ENCODE data around the gene MDFI. TPM values are rescaled to one million over a fixed set of nuclear protein-coding genes. Genes with fewer than 3 reads are reported as not detected.

MDFI gene
- total RNA-seq, 1 donor from 2014 or later: 11.0 TPM

- Histone ChIP-seq H3K36me3 (peaks cover 29% of the 10 kb centered on the region), H3K4me3 (no peak overlapping the region), H3K9me3 (no peaks in the 10 kb centered on the region), H3K27me3 (no peaks in the 10 kb centered on the region), H3K4me1 (no peaks in the 10 kb centered on the region), H3K27ac (no peak overlapping the region)
- DNase-seq (no peak), ATAC-seq (no peak)
- intact Hi-C loops (cut with DNase I): loop anchor here (10.0 kb wide), 2 partner anchors 131 to 171 kb away; no protein-coding TSS in a partner anchor
- no peak for TF ChIP-seq CTCF (IDR thresholded peaks at IDR 0.05)
Observed at GRCh38 chr6:41596096-41596685, 42.1 kb upstream of the MDFI start.

GRCh38 chr6:41596807-41597206 is 41.5 kb upstream of the MDFI start:
- DNase-seq (no peak), ATAC-seq (no peak)
- Histone ChIP-seq H3K27ac (no peak overlapping the region), H3K27me3 (no peaks in the 10 kb centered on the region), H3K4me3 (no peak overlapping the region), H3K9me3 (no peaks in the 10 kb centered on the region), H3K4me1 (no peaks in the 10 kb centered on the region), H3K36me3 (peaks cover 24% of the 10 kb centered on the region)
- TF ChIP-seq CTCF (IDR thresholded peaks at IDR 0.05): no peak
- intact Hi-C loops (cut with DNase I): loop anchor here (10.0 kb wide), 2 partner anchors 132 to 172 kb away; no protein-coding TSS in a partner anchor

- no peaks in the 10 kb centered on the region for H3K27me3 ChIP-seq
- DNase-seq (peak; percentile 43), ATAC-seq (no peak)
- TF ChIP-seq CTCF (IDR thresholded peaks at IDR 0.05): no peak
- peaks cover 21% of the 10 kb centered on the region for H3K36me3 ChIP-seq
- intact Hi-C loops (cut with DNase I): loop anchor here (10.0 kb wide), 2 partner anchors 133 to 173 kb away; no protein-coding TSS in a partner anchor
- no peaks in the 10 kb centered on the region for H3K9me3 ChIP-seq
- no peak overlapping the region for H3K27ac ChIP-seq
- H3K4me3 ChIP-seq: no peak overlapping the region
- no peaks in the 10 kb centered on the region for H3K4me1 ChIP-seq
Observed at GRCh38 chr6:41597246-41598000, 40.8 kb upstream of the MDFI start.

- Histone ChIP-seq H3K9me3 (no peaks in the 10 kb centered on the region), H3K27ac (no peak overlapping the region), H3K4me1 (peaks cover 7% of the 10 kb centered on the region), H3K36me3 (peaks cover 19% of the 10 kb centered on the region), H3K27me3 (no peaks in the 10 kb centered on the region), H3K4me3 (no peak overlapping the region)
- intact Hi-C loops (cut with DNase I): loop anchor here (10.0 kb wide), 2 partner anchors 134 to 174 kb away; no protein-coding TSS in a partner anchor
- DNase-seq (no peak), ATAC-seq (no peak)
- no peak for TF ChIP-seq CTCF (IDR thresholded peaks at IDR 0.05)
Observed at GRCh38 chr6:41598670-41599014, 39.6 kb upstream of the MDFI start.

GRCh38 chr6:41599015-41599851 is 39.0 kb upstream of the MDFI start:
- intact Hi-C loops (cut with DNase I): loop anchor here (10.0 kb wide), 2 partner anchors 134 to 174 kb away; no protein-coding TSS in a partner anchor
- H3K4me3 ChIP-seq: no peak overlapping the region
- no peak for TF ChIP-seq CTCF (IDR thresholded peaks at IDR 0.05)
- H3K4me1 ChIP-seq: peaks cover 7% of the 10 kb centered on the region
- H3K27me3 ChIP-seq: no peaks in the 10 kb centered on the region
- DNase-seq (peak; percentile 58), ATAC-seq (no peak)
- peaks cover 19% of the 10 kb centered on the region for H3K36me3 ChIP-seq
- H3K27ac ChIP-seq: no peak overlapping the region
- no peaks in the 10 kb centered on the region for H3K9me3 ChIP-seq
